ENCODE measurements around the gene PDE6A. TPM values are rescaled to one million over a fixed set of nuclear protein-coding genes. Genes with fewer than 3 reads are reported as not detected.
"Not testable (repeated sequence)": the region's sequence is repeated elsewhere in the genome, so short reads cannot be mapped to it uniquely, and the experiment has no call there.

Gene PDE6A
- total RNA-seq, 1 donor from 2014 or later, result not detected

DNA sequence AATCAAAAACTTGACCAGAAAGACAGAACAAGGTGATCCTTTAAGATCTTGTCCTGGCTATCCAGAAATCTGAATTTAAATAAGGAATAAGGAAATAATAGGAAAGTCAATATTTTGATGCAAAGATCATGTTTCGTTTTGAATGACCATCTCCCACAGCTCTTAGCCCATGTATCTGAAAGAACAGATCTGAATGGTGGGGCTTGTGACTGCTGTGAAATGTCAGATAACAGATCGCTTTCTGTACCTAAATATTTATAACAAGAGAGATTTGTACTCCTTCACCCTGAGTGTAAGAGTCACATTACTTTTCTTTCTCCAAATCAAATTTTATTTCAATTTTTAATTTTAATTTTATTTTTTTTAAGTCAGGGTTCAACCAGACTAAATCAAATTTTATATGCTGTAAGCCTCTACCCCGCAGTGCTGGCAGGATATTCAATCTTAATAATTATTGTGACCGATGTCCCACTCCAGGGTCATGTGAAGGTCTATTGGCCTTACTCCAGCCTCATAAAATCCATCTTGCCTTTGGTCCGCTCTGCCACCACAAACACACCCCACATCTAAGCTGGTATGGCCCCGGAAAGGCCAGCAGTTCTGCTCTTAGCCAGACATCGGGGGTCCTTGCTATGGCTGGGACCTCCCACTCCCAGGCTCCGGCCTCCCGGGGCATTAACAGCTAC is 9.0 kb upstream of the PDE6A start:
- Histone ChIP-seq H3K9me3 (ENCODE audit: control insufficient read depth in 3 of 3, low read length in 3 of 3) (no peaks in the 10 kb centered on the region), H3K36me3 (ENCODE audit: control insufficient read depth in 3 of 3, insufficient read depth in 3 of 3, low read length in 3 of 3) (no peaks in the 10 kb centered on the region), H3K4me1 (ENCODE audit: control insufficient read depth in 3 of 3, insufficient read depth in 3 of 3, low read length in 3 of 3) (no peaks in the 10 kb centered on the region), H3K9ac (ENCODE audit: low read depth in 1 of 3, low read length in 3 of 3) (no peak overlapping the region), H3K27ac (ENCODE audit: low read depth, low read length) (no peak overlapping the region), H3K4me3 (ENCODE audit: low read length in 3 of 3) (no peak overlapping the region), H3K27me3 (ENCODE audit: control insufficient read depth in 3 of 3, insufficient read depth in 3 of 3, low read length in 3 of 3) (no peaks in the 10 kb centered on the region)

DNA sequence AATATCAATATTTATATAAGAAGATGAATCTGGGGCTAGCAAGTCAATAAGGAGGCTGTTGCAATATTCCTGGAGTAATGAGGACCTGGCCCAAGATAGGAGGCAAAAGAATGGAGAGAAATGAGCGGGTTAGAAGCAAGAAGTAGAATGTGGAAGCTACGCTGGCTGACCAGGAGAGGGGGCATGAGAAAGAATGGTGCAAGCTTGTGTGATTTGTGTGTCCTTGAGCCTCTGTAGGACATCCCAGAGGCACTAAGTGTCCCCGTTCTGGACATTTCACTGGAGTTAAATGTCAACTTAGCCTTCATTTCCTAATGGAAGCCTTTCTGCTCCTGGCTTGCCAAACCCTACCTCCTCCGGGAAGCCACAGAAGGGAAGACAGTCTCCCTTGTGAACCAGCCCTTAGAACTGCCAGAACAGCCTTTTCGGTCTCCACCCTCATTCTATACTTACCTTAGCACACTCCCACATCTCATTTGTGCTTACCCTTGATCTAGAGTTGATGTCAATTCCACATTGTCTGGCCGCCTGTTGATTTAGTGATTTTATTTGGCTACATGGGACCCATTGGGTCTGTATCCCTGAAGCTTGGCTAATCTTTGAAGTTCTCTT is 6.7 kb upstream of the PDE6A start:
- H3K27me3 ChIP-seq (ENCODE audit: control insufficient read depth in 3 of 3, insufficient read depth in 3 of 3, low read length in 3 of 3), result no peaks in the 10 kb centered on the region
- no peaks in the 10 kb centered on the region for H3K9me3 ChIP-seq (ENCODE audit: control insufficient read depth in 3 of 3, low read length in 3 of 3)
- no peak overlapping the region for H3K9ac ChIP-seq (ENCODE audit: low read depth in 1 of 3, low read length in 3 of 3)
- H3K36me3 ChIP-seq (ENCODE audit: control insufficient read depth in 3 of 3, insufficient read depth in 3 of 3, low read length in 3 of 3), result no peaks in the 10 kb centered on the region
- no peaks in the 10 kb centered on the region for H3K4me1 ChIP-seq (ENCODE audit: control insufficient read depth in 3 of 3, insufficient read depth in 3 of 3, low read length in 3 of 3)
- no peak overlapping the region for H3K27ac ChIP-seq (ENCODE audit: low read depth, low read length)
- no peak overlapping the region for H3K4me3 ChIP-seq (ENCODE audit: low read length in 3 of 3)

DNA sequence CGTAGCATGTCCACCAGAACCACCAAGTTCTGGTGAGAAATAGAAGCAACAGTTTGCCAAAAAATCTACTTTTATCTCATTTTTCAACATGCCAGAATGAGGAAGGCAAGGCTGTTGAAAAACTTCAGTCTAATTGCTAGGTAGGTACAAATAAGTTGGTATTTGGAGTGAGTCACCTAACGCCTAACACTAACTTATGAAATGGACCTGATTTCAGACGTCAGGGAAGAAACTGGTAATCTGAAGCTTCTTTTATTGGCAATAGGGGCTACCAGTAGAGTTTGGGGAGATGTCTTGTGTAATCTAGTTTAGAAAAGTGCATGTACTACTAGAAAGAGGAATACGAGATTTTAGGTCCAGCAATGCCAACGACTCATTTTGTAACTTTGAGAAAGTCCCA is 4.4 kb upstream of the PDE6A start:
- Histone ChIP-seq H3K27me3 (ENCODE audit: control insufficient read depth in 3 of 3, insufficient read depth in 3 of 3, low read length in 3 of 3) (no peaks in the 10 kb centered on the region), H3K9me3 (ENCODE audit: control insufficient read depth in 3 of 3, low read length in 3 of 3) (no peaks in the 10 kb centered on the region), H3K27ac (ENCODE audit: low read depth, low read length) (no peak overlapping the region), H3K4me3 (ENCODE audit: low read length in 3 of 3) (no peak overlapping the region), H3K4me1 (ENCODE audit: control insufficient read depth in 3 of 3, insufficient read depth in 3 of 3, low read length in 3 of 3) (no peaks in the 10 kb centered on the region), H3K36me3 (ENCODE audit: control insufficient read depth in 3 of 3, insufficient read depth in 3 of 3, low read length in 3 of 3) (no peaks in the 10 kb centered on the region), H3K9ac (ENCODE audit: low read depth in 1 of 3, low read length in 3 of 3) (no peak overlapping the region)

DNA sequence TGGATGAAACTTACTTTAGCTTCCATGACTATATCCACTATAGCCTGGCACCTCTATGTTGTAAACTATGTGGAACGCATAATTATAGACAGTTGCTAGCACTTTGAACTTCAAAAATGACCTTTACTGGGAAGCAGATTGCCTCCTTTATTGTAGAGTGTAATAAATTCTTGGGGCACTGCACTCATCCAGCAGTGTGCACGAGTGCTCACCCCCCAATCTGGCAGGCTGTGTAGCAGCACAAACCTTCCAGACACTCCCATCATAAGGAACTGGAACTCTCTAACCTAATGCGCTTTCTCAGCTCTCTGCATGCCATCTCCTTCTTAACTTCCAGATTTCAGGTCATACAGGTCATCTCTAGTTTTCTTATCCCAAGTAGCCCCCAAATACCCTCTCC is 1.5 kb upstream of the PDE6A start:
- Histone ChIP-seq H3K4me3 (ENCODE audit: low read length in 3 of 3) (no peak overlapping the region), H3K27ac (ENCODE audit: low read depth, low read length) (no peak overlapping the region), H3K4me1 (ENCODE audit: control insufficient read depth in 3 of 3, insufficient read depth in 3 of 3, low read length in 3 of 3) (no peaks in the 10 kb centered on the region), H3K27me3 (ENCODE audit: control insufficient read depth in 3 of 3, insufficient read depth in 3 of 3, low read length in 3 of 3) (no peaks in the 10 kb centered on the region), H3K9me3 (ENCODE audit: control insufficient read depth in 3 of 3, low read length in 3 of 3) (no peaks in the 10 kb centered on the region), H3K9ac (ENCODE audit: low read depth in 1 of 3, low read length in 3 of 3) (no peak overlapping the region), H3K36me3 (ENCODE audit: control insufficient read depth in 3 of 3, insufficient read depth in 3 of 3, low read length in 3 of 3) (no peaks in the 10 kb centered on the region)

DNA sequence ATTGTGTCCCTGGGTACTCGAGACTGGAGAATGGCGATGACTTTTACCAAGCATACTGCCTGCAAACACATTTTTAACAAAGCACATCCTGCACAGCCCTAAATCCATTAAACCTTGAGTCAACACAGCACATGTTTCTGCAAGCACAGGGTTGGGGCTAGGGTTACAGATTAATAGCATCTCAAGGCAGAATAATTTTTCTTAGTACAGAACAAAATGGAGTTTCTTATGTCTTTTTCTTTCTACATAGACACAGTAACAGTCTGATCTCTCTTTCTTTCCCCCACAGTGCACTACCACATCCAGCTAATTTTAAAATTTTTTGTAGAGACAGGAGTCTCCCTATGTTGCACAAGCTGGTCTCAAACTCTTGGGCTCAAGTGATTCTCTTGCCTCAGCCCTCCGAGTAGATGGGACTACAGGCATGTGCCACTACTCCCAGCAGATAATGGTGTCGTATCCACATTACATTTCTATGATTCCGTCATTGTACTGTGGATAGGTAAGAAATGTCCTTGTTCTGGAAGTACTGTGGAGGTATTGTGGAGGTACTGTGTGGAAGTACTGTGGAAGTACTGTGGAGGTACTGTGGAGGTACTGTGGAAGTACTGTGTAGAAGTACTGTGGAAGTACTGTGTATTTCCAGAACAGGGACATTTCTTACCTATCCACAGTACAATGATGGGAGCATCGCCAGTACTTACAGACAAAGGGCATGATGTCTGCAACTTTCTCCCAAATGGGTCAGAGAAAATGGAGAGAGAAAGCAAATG is 1.2 kb downstream of the PDE6A start:
- not testable (repeated sequence) for H3K9me3 ChIP-seq (ENCODE audit: control insufficient read depth in 3 of 3, low read length in 3 of 3); H3K27me3 ChIP-seq (ENCODE audit: control insufficient read depth in 3 of 3, insufficient read depth in 3 of 3, low read length in 3 of 3); H3K9ac ChIP-seq (ENCODE audit: low read depth in 1 of 3, low read length in 3 of 3); H3K4me1 ChIP-seq (ENCODE audit: control insufficient read depth in 3 of 3, insufficient read depth in 3 of 3, low read length in 3 of 3); H3K4me3 ChIP-seq (ENCODE audit: low read length in 3 of 3); H3K27ac ChIP-seq (ENCODE audit: low read depth, low read length); H3K36me3 ChIP-seq (ENCODE audit: control insufficient read depth in 3 of 3, insufficient read depth in 3 of 3, low read length in 3 of 3)

DNA sequence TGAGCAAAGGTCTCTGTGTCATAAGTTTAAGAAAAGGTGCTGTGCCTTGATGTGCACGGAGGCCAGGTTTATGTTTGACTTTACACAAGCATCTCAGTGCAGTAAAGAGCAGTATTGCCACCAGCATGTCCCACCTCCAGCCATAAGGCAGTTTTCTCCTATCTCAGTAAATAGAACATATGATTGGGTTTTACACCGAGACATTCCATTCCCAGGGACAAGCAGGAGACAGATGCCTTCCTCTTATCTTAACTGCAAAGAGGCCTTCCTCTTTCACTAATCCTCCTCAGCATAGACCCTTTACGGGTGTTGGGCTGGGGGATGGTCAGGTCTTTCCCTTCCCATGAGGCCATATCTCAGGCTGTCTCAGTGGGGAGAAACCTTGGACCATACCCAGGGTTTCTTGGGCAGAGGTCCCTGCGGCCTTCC is 1.8 kb downstream of the PDE6A start:
- H3K4me1 ChIP-seq (ENCODE audit: control insufficient read depth in 3 of 3, insufficient read depth in 3 of 3, low read length in 3 of 3); H3K9me3 ChIP-seq (ENCODE audit: control insufficient read depth in 3 of 3, low read length in 3 of 3); H3K27me3 ChIP-seq (ENCODE audit: control insufficient read depth in 3 of 3, insufficient read depth in 3 of 3, low read length in 3 of 3); H3K27ac ChIP-seq (ENCODE audit: low read depth, low read length); H3K9ac ChIP-seq (ENCODE audit: low read depth in 1 of 3, low read length in 3 of 3); H3K36me3 ChIP-seq (ENCODE audit: control insufficient read depth in 3 of 3, insufficient read depth in 3 of 3, low read length in 3 of 3); H3K4me3 ChIP-seq (ENCODE audit: low read length in 3 of 3): not testable (repeated sequence)

DNA sequence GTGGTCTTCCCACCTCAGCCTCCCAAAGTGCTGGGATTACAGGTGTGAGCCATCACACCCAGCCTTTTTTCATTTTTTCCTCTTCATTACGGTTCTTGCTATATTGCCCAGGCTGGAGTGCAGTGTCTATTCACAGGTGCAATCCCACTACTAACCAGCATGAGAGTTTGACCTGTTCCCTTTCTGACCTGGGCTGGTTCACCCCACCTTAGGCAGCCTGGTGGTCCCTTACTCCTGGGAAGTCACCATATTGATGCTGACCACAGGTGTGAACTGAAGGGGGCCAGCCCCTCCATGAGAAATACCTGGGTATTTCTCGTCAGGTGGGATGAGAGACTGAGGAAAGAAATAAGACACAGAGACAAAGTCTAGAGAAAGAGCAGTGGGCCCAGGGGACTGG is 2.4 kb downstream of the PDE6A start:
- H3K4me1 ChIP-seq (ENCODE audit: control insufficient read depth in 3 of 3, insufficient read depth in 3 of 3, low read length in 3 of 3), result peaks cover 0 to 2% (median 0%) of the 10 kb centered on the region in 3 donors

DNA sequence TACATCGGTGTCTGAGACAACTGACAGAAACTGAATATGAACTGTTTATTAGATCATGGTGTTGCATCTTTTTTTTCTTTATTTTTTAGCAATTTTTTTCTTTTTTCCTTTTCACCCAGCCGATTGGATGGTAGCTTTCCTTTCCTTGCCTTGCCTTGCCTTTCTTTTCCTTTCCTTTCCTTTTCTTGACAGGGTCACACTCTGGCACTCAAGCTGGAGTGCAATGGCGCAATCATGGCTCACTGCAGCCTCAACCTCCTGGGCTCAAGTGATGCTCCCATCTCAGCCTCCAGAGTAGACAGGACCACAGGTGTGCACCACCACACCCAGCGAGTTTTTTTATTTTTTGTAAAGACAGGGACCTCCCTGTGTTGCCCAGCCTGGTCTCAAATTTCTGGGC is 2.8 kb downstream of the PDE6A start:
- H3K27me3 ChIP-seq (ENCODE audit: control insufficient read depth in 3 of 3, insufficient read depth in 3 of 3, low read length in 3 of 3), result no peaks in the 10 kb centered on the region

More for the DNA sequence above, 2.4 kb downstream of the PDE6A start:
- H3K9ac ChIP-seq (ENCODE audit: low read depth in 1 of 3, low read length in 3 of 3), result no peak overlapping the region
- no peaks in the 10 kb centered on the region for H3K9me3 ChIP-seq (ENCODE audit: control insufficient read depth in 3 of 3, low read length in 3 of 3)
- no peak overlapping the region for H3K27ac ChIP-seq (ENCODE audit: low read depth, low read length)
- no peaks in the 10 kb centered on the region for H3K27me3 ChIP-seq (ENCODE audit: control insufficient read depth in 3 of 3, insufficient read depth in 3 of 3, low read length in 3 of 3)
- no peaks in the 10 kb centered on the region for H3K36me3 ChIP-seq (ENCODE audit: control insufficient read depth in 3 of 3, insufficient read depth in 3 of 3, low read length in 3 of 3)
- H3K4me3 ChIP-seq (ENCODE audit: low read length in 3 of 3), result no peak overlapping the region

DNA sequence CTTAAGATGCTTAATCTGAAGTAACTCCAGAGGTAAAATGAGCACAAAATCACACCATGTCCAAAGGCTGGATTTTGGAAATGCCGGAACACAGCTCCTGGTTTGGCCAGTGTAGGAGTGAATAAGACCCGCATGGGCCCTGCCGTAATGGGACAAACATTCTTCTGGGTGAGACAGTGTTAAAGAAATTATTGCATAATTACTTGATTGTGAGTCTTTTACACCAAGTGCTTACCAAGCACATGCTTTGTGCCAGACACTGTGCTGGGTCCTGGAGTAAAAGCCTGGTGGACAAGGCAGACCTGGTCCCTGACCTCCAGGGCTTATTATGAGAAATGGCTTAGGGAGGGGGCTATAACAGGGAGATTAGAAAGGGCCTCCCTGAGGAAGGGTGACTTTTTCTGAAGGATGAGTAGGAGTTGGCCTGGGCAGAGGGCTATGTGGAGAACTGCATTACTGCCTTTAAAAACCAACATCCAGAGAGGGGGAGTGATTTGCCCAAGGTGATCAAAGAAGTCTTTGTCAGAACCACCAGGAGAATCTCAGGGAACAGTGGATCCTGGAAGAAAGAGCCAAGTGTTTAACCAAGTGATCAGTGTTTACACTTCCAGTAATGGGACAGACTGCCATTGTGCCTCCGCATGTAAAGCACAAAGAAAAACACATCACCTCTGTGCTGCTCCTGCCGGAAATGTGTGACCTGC is 3.5 kb downstream of the PDE6A start:
- H3K4me1 ChIP-seq (ENCODE audit: control insufficient read depth in 3 of 3, insufficient read depth in 3 of 3, low read length in 3 of 3), result peaks cover 0 to 2% (median 0%) of the 10 kb centered on the region in 3 donors
- H3K4me3 ChIP-seq (ENCODE audit: low read length in 3 of 3), result no peak overlapping the region
- no peaks in the 10 kb centered on the region for H3K27me3 ChIP-seq (ENCODE audit: control insufficient read depth in 3 of 3, insufficient read depth in 3 of 3, low read length in 3 of 3)
- no peak overlapping the region for H3K9ac ChIP-seq (ENCODE audit: low read depth in 1 of 3, low read length in 3 of 3)
- H3K27ac ChIP-seq (ENCODE audit: low read depth, low read length), result no peak overlapping the region
- H3K9me3 ChIP-seq (ENCODE audit: control insufficient read depth in 3 of 3, low read length in 3 of 3), result no peaks in the 10 kb centered on the region
- no peaks in the 10 kb centered on the region for H3K36me3 ChIP-seq (ENCODE audit: control insufficient read depth in 3 of 3, insufficient read depth in 3 of 3, low read length in 3 of 3)

More for the DNA sequence above, 2.8 kb downstream of the PDE6A start:
- Histone ChIP-seq H3K9ac (ENCODE audit: low read depth in 1 of 3, low read length in 3 of 3) (no peak overlapping the region), H3K36me3 (ENCODE audit: control insufficient read depth in 3 of 3, insufficient read depth in 3 of 3, low read length in 3 of 3) (no peaks in the 10 kb centered on the region), H3K4me1 (ENCODE audit: control insufficient read depth in 3 of 3, insufficient read depth in 3 of 3, low read length in 3 of 3) (peaks cover 0 to 2% (median 0%) of the 10 kb centered on the region in 3 donors), H3K27ac (ENCODE audit: low read depth, low read length) (no peak overlapping the region), H3K9me3 (ENCODE audit: control insufficient read depth in 3 of 3, low read length in 3 of 3) (no peaks in the 10 kb centered on the region), H3K4me3 (ENCODE audit: low read length in 3 of 3) (no peak overlapping the region)
